Calu3 (cell line): ENCODE measurements around the gene HSPA1B. TPM values are rescaled to one million over a fixed set of nuclear protein-coding genes. Genes with fewer than 3 reads are reported as not detected.
A peak's percentile ranks its signal among the peaks of the same experiment; 100 is the strongest.

Experiments used
- Bru-seq: library from RNA; stranded (reverse); fragments of 400-500 nt; gene quantifications from one replicate; lab custom pipeline; 2021; lab: Mats Ljungman, UMichigan
- BruChase-seq, 2 experiments: library from RNA; stranded (reverse); fragments of 400-500 nt; gene quantifications; one replicate each; lab custom pipeline; 2021; lab: Mats Ljungman, UMichigan
- BruUV-seq: library from RNA; stranded (reverse); fragments of 400-500 nt; replicated peaks from 2 replicates; lab custom pipeline; 2021; lab: Mats Ljungman, UMichigan
- CTCF ChIA-PET: fragments of 300-600 bp; sonication (Branson Sonifier 250); formaldehyde crosslinking; loops from one replicate; lab custom pipeline; 2022; ENCODE audit warnings: antibody characterized with exemption; lab: Charles Lee
- DNase-seq: peaks from one replicate; pipeline ENCODE4 v3.0.0; 2022
- H3K27ac Mint-ChIP-seq: one replicate; pipeline ENCODE4 v1.8.0; 2022; ENCODE audit warnings: mixed read lengths; ENCODE audit not compliant: unreplicated experiment
- H3K27me3 Mint-ChIP-seq: one replicate; pipeline ENCODE4 v1.8.0; 2022; ENCODE audit warnings: mixed read lengths; ENCODE audit not compliant: unreplicated experiment
- H3K36me3 Mint-ChIP-seq: one replicate; pipeline ENCODE4 v1.8.0; 2022; ENCODE audit warnings: mild to moderate bottlenecking, moderate library complexity, mixed read lengths; ENCODE audit not compliant: insufficient read depth, unreplicated experiment
- H3K4me1 Mint-ChIP-seq: one replicate; pipeline ENCODE4 v1.8.0; 2022; ENCODE audit warnings: mild to moderate bottlenecking, low read depth, mixed read lengths; ENCODE audit not compliant: unreplicated experiment
- H3K4me3 Mint-ChIP-seq: one replicate; pipeline ENCODE4 v1.8.0; 2022; ENCODE audit warnings: mild to moderate bottlenecking, low read depth, moderate library complexity, mixed read lengths; ENCODE audit not compliant: unreplicated experiment
- H3K9me3 Mint-ChIP-seq: one replicate; pipeline ENCODE4 v1.8.0; 2022; ENCODE audit warnings: low read depth, mixed read lengths; ENCODE audit not compliant: unreplicated experiment
- intact Hi-C: fragments of 100-400 bp; cut with micrococcal nuclease; formaldehyde crosslinking; loops from one replicate; pipeline ENCODE4 v1.10.0; 2022; ENCODE audit not compliant: unreplicated experiment
- long read RNA-seq: library from polyadenylated mRNA; stranded (forward); transcript quantifications from one replicate; pipeline ENCODE4 v2.0.0, GENCODE V29; 2022
- total RNA-seq: library from RNA; stranded (reverse); gene quantifications from 2 replicates; pipeline ENCODE4 v1.2.3, GENCODE V29; 2022
- TF ChIP-seq, protein P1 (sequence below): fragments of 200-600 bp; IDR thresholded peaks from one replicate; pipeline ENCODE4 v1.8.0; 2022; ENCODE audit warnings: antibody characterized with exemption; ENCODE audit not compliant: unreplicated experiment

Gene HSPA1B
- total RNA-seq = 687 and 705 TPM in 2 replicates
- Bru-seq, nascent RNA = percentile 91 among the genes with signal in this experiment
- percentile 99 among the genes with signal in this experiment for BruChase-seq, experiment 1, labeled RNA remaining after a 6-hour chase
- percentile 100 among the genes with signal in this experiment for BruChase-seq, experiment 2, labeled RNA remaining after a 2-hour chase
- long read RNA-seq, transcript HSPA1B-201 (1 exons, 2,521 nt) = major isoform, 441 of 448 reads
- long read RNA-seq, partial matches to known transcripts = 0 of 448 reads
- long read RNA-seq, other reads (novel, unspliced or antisense) = 7 of 448 reads

DNA sequence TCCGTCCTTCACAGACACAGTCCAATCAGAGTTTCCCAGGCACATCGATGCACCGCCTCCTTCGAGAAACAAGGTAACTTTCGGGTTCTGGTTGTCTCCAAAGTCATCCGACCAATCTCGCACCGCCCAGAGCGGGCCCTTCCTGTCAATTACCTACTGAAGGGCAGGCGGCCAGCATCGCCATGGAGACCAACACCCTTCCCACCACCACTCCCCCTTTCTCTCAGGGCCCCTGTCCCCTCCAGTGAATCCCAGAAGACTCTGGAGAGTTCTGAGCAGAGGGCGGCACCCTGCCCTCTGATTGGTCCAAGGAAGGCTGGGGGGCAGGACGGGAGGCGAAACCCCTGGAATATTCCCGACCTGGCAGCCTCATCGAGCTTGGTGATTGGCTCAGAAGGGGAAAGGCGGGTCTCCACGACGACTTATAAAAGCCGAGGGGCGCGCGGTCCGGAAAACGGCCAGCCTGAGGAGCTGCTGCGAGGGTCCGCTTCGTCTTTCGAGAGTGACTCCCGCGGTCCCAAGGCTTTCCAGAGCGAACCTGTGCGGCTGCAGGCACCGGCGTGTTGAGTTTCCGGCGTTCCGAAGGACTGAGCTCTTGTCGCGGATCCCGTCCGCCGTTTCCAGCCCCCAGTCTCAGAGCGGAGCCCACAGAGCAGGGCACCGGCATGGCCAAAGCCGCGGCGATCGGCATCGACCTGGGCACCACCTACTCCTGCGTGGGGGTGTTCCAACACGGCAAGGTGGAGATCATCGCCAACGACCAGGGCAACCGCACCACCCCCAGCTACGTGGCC is at the start of gene HSPA1B:
TSS of gene HSPA1B (plus strand) at position 453 of the 794 bp plus-strand sequence. CDS start at position 666, 213 bp downstream.
- intact Hi-C loops = no loop called here
- Mint-ChIP-seq H3K27me3 (peaks cover 13% of the 10 kb centered on the region), H3K36me3 (peaks cover 77% of the 10 kb centered on the region), H3K4me3 (peak within 1 kb of the TSS; percentile 80), H3K9me3 (no peaks in the 10 kb centered on the region), H3K27ac (peak within 1 kb of the TSS; percentile 100), H3K4me1 (peaks cover 45% of the 10 kb centered on the region)
- CTCF ChIA-PET = interaction anchor here (0.5 to 2.5 kb wide), 12 partner anchors 9 to 218 kb away, joined by 3 to 16 read pairs (median 4); partner anchors contain the start of genes HSPA1A, HSPA1L, LSM2 and MSH5
- BruUV-seq = no TSS peak
- DNase-seq = peak; percentile 100
- TF ChIP-seq, protein P1, sequence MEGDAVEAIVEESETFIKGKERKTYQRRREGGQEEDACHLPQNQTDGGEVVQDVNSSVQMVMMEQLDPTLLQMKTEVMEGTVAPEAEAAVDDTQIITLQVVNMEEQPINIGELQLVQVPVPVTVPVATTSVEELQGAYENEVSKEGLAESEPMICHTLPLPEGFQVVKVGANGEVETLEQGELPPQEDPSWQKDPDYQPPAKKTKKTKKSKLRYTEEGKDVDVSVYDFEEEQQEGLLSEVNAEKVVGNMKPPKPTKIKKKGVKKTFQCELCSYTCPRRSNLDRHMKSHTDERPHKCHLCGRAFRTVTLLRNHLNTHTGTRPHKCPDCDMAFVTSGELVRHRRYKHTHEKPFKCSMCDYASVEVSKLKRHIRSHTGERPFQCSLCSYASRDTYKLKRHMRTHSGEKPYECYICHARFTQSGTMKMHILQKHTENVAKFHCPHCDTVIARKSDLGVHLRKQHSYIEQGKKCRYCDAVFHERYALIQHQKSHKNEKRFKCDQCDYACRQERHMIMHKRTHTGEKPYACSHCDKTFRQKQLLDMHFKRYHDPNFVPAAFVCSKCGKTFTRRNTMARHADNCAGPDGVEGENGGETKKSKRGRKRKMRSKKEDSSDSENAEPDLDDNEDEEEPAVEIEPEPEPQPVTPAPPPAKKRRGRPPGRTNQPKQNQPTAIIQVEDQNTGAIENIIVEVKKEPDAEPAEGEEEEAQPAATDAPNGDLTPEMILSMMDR = no peak

DNA sequence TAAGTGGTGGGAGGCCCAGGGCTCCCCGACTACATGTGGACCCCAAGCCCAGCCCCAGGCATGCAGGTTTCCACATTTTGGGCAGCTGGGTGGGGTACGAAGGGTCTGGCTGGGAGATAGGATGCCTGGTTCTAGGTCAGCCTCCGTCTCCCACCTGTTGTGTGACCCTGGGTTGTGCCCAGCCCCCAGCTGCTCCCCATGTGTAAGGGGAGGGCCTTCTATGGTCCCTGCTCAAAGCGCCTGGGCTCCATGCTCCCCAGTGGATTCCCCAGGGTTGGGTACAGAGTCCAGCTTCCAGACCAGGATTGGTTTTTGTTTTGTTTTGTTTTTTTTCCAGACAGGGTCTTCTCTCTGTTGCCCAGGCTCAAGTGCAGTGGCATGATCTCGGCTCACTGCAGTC is 49.3 kb upstream of the HSPA1B start:
- H3K27ac Mint-ChIP-seq = peak overlapping the region; percentile 94
- intact Hi-C loops = loop anchor here (5.0 to 10.0 kb wide), 3 partner anchors 44 to 167 kb away; partner anchors contain the start of genes CFB and NEU1

GRCh38 chr6:31778999-31779885 is 48.3 kb upstream of the HSPA1B start:
- no peaks in the 10 kb centered on the region for H3K9me3 Mint-ChIP-seq
- H3K27ac Mint-ChIP-seq = no peak overlapping the region

More for the DNA sequence above, 49.3 kb upstream of the HSPA1B start:
- TF ChIP-seq, protein P1 = no peak
- peaks cover 88% of the 10 kb centered on the region for H3K36me3 Mint-ChIP-seq
- no peaks in the 10 kb centered on the region for H3K27me3 Mint-ChIP-seq
- CTCF ChIA-PET = interaction anchor here (0.7 to 1.9 kb wide), 5 partner anchors 8 to 75 kb away, joined by 3 to 8 read pairs (median 3); partner anchors contain the start of genes ABHD16A and CLIC1
- no TSS peak for BruUV-seq
- H3K4me1 Mint-ChIP-seq = peaks cover 34% of the 10 kb centered on the region
- no peaks in the 10 kb centered on the region for H3K9me3 Mint-ChIP-seq
- H3K4me3 Mint-ChIP-seq = no peak overlapping the region
- DNase-seq = no peak

More at GRCh38 chr6:31778999-31779885, 48.3 kb upstream of the HSPA1B start:
- CTCF ChIA-PET = interaction anchor here (0.5 to 0.8 kb wide), 3 partner anchors 43 to 74 kb away, joined by 3 to 4 read pairs (median 3); no protein-coding TSS in a partner anchor
- Mint-ChIP-seq H3K36me3 (peaks cover 94% of the 10 kb centered on the region), H3K4me3 (no peak overlapping the region), H3K27me3 (no peaks in the 10 kb centered on the region), H3K4me1 (peaks cover 34% of the 10 kb centered on the region)
- BruUV-seq = no TSS peak
- TF ChIP-seq, protein P1 = no peak
- no peak for DNase-seq
- intact Hi-C loops = loop anchor here (5.0 to 10.0 kb wide), 3 partner anchors 43 to 166 kb away; partner anchors contain the start of genes CFB and NEU1
